Stomach (tissue), 9 donors: ENCODE measurements around the gene SLC4A1AP. TPM values are rescaled to one million over a fixed set of nuclear protein-coding genes. Genes with fewer than 3 reads are reported as not detected.
A peak's percentile ranks its signal among the peaks of the same experiment; 100 is the strongest.
"Not testable (repeated sequence)": the region's sequence is repeated elsewhere in the genome, so short reads cannot be mapped to it uniquely, and the experiment has no call there.

Experiments used
- DNase-seq, 2 donors: peaks; one replicate each; pipeline versions ENCODE4 v3.0.0 to v3.0.0-alpha.2; 2013 to 2019
- H3K27ac ChIP-seq, 5 donors: fragments of 200-600 bp in 4 of 5; sonication (generic) in 4 of 5; one replicate each; pipeline ENCODE4 v1.5.1; 2013 to 2019; ENCODE audit warnings: mild to moderate bottlenecking in 1 of 5, moderate library complexity in 1 of 5
- H3K27me3 ChIP-seq, 3 donors: fragments of 200-600 bp; sonication (generic); one replicate each; pipeline ENCODE4 v1.5.1; 2017 to 2019; ENCODE audit warnings: mixed run types in 1 of 3
- H3K36me3 ChIP-seq, 4 donors: fragments of 200-600 bp; sonication (generic); 1 replicate in 3 of 4; 2 replicates in 1 of 4; pipeline ENCODE4 v1.5.1; 2016 to 2019
- H3K4me1 ChIP-seq, 4 donors: fragments of 200-600 bp; sonication (generic); one replicate each; pipeline ENCODE4 v1.5.1; 2016 to 2019
- H3K4me3 ChIP-seq, 4 donors: fragments of 200-600 bp; sonication (generic) in 3 of 4; one replicate each; pipeline ENCODE4 v1.5.1; 2016 to 2019; ENCODE audit warnings: mild to moderate bottlenecking in 1 of 4
- H3K9me3 ChIP-seq, 4 donors: fragments of 200-600 bp; sonication (generic); one replicate each; pipeline ENCODE4 v1.5.1; 2016 to 2019
- EP300 ChIP-seq: sonication (generic); formaldehyde crosslinking; IDR thresholded peaks from one replicate; pipeline ENCODE4 v1.6.1; 2017; ENCODE audit warnings: antibody characterized with exemption
- POLR2A ChIP-seq, 4 donors: fragments of 450-650 bp; IDR thresholded peaks; one replicate each; pipeline ENCODE4 v1.6.1; 2016; ENCODE audit warnings: antibody characterized with exemption in 4 of 4, control low read depth in 2 of 4, mild to moderate bottlenecking in 1 of 4, moderate library complexity in 1 of 4
- POLR2AphosphoS5 ChIP-seq, 3 donors: sonication (generic); formaldehyde crosslinking; IDR thresholded peaks; one replicate each; pipeline ENCODE4 v1.6.1; 2016; ENCODE audit warnings: antibody characterized with exemption in 3 of 3
- WGBS, 5 donors: extraction: QIAGEN DNeasy Blood & Tissue Kit in 3 of 5; methylation state at CpG; one replicate each; pipeline versions ENCODE4 v1.1.5 to v1.1.7; 2013 to 2018; 5-methylcytosine and 5-hydroxymethylcytosine counted together
- intact Hi-C: fragments of 100-400 bp; cut with DNase I; formaldehyde crosslinking; loops from one replicate; pipeline ENCODE4 v1.15.1; 2023; ENCODE audit warnings: low total_unique reads
- polyA plus RNA-seq, 3 donors: library from polyadenylated mRNA; stranded (reverse); fragments of 200-250 nt; gene quantifications; one replicate each; pipeline ENCODE4 v1.2.3, GENCODE V29; 2013
- total RNA-seq, 5 donors: library from RNA; depleted of rRNA; stranded (reverse); fragments of >200 nt; gene quantifications; one replicate each; pipeline versions ENCODE4 v1.1.0 to v1.2.3, GENCODE V29; 2014 to 2016
- TF ChIP-seq, protein P1 (sequence below), 7 experiments: fragments of 450-650 bp in 4 of 7; fragments of 200-600 bp in 3 of 7; sonication (generic) in 3 of 7; IDR thresholded peaks; one replicate each; pipeline ENCODE4 v1.5.1; 2016 to 2019; ENCODE audit warnings: antibody characterized with exemption in 7 of 7, control low read depth in 2 of 7, mild to moderate bottlenecking in 1 of 7
- donor health status: healthy with polysubstance abuse.
- donor health status: Bipolar disorder and iron deficiency.
- donor health status: healthy.

Gene SLC4A1AP
- total and polyA plus RNA-seq, 8 donors: 11.2 to 58.9 (median 26.0) TPM

DNA sequence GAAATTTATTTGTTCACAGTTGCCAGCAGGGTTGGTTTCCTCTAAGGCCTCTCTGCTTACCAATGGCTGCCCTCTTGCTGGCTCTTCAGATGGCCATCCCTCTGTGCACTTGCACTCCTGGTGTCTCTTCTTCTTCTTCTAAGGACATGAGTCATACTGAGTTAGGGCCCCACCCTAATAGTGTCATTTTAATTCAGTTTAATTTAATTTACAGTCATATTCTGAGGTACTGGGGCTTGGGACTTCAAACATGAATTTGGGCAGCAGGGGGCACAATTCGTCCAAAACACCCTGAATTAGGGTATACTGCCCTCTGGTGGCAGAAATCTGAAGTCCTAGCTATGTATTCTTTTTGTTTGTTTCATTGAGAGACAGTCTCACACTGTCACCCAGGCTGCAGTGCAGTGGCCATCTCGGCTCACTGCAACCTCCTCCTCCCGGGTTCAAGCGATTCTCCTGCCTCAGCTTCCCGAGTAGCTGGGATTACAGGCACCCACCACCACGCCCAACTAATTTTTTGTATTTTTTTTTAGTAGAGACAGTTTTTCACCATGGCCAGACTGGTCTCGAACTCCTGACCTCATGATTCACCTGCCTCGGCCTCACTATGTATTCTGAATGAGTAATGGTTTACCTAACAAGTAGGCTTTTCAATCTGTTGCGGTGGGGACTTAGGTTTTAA lies 19.8 kb downstream of the SLC4A1AP start:
- H3K27ac ChIP-seq: peak overlapping the region in 1 of 5 donors; percentile 49
- H3K9me3 ChIP-seq: no peaks in the 10 kb centered on the region
- peaks cover 0 to 15% (median 8%) of the 10 kb centered on the region in 4 donors for H3K4me1 ChIP-seq
- no peaks in the 10 kb centered on the region for H3K27me3 ChIP-seq
- DNase-seq: peak; percentile 85 to 95
- intact Hi-C loops: no loop called here
- H3K4me3 ChIP-seq: no peak overlapping the region
- WGBS, 5 donors: 31 to 38% (median 34%) methylated on average over 9 of the region's 9 CpGs
- H3K36me3 ChIP-seq: peaks cover 45 to 94% (median 90%) of the 10 kb centered on the region in 4 donors
- TF ChIP-seq, protein P1, sequence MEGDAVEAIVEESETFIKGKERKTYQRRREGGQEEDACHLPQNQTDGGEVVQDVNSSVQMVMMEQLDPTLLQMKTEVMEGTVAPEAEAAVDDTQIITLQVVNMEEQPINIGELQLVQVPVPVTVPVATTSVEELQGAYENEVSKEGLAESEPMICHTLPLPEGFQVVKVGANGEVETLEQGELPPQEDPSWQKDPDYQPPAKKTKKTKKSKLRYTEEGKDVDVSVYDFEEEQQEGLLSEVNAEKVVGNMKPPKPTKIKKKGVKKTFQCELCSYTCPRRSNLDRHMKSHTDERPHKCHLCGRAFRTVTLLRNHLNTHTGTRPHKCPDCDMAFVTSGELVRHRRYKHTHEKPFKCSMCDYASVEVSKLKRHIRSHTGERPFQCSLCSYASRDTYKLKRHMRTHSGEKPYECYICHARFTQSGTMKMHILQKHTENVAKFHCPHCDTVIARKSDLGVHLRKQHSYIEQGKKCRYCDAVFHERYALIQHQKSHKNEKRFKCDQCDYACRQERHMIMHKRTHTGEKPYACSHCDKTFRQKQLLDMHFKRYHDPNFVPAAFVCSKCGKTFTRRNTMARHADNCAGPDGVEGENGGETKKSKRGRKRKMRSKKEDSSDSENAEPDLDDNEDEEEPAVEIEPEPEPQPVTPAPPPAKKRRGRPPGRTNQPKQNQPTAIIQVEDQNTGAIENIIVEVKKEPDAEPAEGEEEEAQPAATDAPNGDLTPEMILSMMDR (IDR thresholded peaks at IDR 0.05): peak in 6 of 7 experiments; percentile 46 to 96 (median 92)
- no peak for TF ChIP-seq POLR2A (IDR thresholded peaks at IDR 0.05)
- peak in 1 of 3 donors; percentile 65 for TF ChIP-seq POLR2AphosphoS5 (IDR thresholded peaks at IDR 0.05)

DNA sequence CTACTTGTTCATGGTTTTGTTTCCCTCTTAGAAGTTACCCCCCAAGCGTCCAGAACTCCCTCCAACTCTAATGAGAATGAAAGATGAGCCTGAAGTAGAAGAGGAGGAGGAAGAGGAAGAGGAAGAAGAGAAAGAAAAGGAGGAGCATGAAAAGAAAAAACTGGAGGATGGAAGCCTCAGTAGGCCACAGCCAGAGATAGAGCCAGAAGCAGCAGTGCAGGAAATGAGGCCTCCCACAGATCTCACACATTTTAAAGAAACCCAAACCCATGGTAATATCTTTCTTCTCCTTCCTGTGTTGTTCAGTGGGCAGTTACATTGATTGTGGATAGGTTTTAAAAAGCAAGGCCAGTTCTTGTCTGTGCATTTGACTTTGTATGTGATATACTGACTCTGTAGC lies 21.3 kb downstream of the SLC4A1AP start:
- Histone ChIP-seq H3K4me1 (peaks cover 0 to 15% (median 8%) of the 10 kb centered on the region in 4 donors), H3K36me3 (peaks cover 36 to 92% (median 90%) of the 10 kb centered on the region in 4 donors)
- H3K27ac ChIP-seq, H3K4me3 ChIP-seq, H3K9me3 ChIP-seq, intact Hi-C loops, H3K27me3 ChIP-seq, DNase-seq: not testable (repeated sequence)
- WGBS, 5 donors: 73 to 100% (median 79%) methylated on average over 1 of the region's 1 CpG

DNA sequence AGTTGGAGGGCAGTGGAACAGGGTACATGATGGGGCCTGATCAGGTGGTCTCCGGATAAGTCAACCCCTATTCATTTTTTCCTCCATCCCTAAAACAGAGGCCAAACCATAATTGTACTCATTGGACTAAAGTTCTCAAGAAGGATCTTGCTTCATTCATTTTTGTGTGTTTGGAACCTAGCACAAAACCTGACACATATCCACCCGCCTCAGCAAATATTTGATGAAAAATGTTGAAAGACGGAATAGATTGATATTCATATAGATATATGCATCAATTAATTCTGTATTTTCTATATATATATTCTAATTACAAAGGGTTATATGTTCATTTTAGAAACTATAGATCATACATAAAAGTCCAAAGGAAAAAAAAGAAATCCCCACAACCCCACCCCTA lies 21.9 kb downstream of the SLC4A1AP start:
- peaks cover 33 to 92% (median 87%) of the 10 kb centered on the region in 4 donors for H3K36me3 ChIP-seq
- no peak overlapping the region for H3K27ac ChIP-seq
- intact Hi-C loops: no loop called here
- TF ChIP-seq, protein P1 (IDR thresholded peaks at IDR 0.05): no peak
- TF ChIP-seq EP300 (no peak), POLR2A (IDR thresholded peaks at IDR 0.05) (no peak), POLR2AphosphoS5 (IDR thresholded peaks at IDR 0.05) (no peak)
- H3K4me3 ChIP-seq: no peak overlapping the region
- no peaks in the 10 kb centered on the region for H3K9me3 ChIP-seq
- H3K27me3 ChIP-seq: no peaks in the 10 kb centered on the region
- DNase-seq: no peak
- 88 to 97% (median 95%) methylated on average over 3 of the region's 3 CpGs for WGBS, 5 donors
- H3K4me1 ChIP-seq: peaks cover 0 to 15% (median 8%) of the 10 kb centered on the region in 4 donors

DNA sequence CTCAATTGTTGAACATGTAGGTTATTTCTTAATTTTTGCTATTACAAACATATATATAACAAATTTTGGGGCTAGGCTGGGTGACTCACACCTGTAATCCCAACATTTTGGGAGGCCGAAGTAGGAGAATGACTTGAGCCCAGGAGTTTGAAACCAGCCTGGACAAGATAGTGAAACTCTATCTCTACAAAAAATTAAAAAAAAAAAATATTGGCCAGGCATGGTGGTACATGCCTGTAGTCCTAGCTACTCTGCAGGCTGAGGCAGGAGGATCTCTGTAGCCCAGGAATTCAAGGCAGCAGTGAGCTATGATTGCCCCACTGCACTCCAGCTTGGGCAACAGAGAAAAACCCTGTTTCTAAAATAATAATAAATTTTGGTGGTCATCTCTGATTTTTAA lies 23.5 kb downstream of the SLC4A1AP start:
- no peaks in the 10 kb centered on the region for H3K9me3 ChIP-seq
- no peak for TF ChIP-seq POLR2AphosphoS5 (IDR thresholded peaks at IDR 0.05)
- TF ChIP-seq POLR2A (IDR thresholded peaks at IDR 0.05): no peak
- TF ChIP-seq EP300: no peak
- TF ChIP-seq, protein P1 (IDR thresholded peaks at IDR 0.05): no peak
- WGBS, 5 donors: 89 to 100% (median 100%) methylated on average over 1 of the region's 1 CpG
- peaks cover 0 to 10% (median 8%) of the 10 kb centered on the region in 4 donors for H3K4me1 ChIP-seq
- H3K36me3 ChIP-seq: peaks cover 33 to 91% (median 82%) of the 10 kb centered on the region in 4 donors
- no peaks in the 10 kb centered on the region for H3K27me3 ChIP-seq
- H3K4me3 ChIP-seq: no peak overlapping the region
- DNase-seq: no peak
- intact Hi-C loops: no loop called here
- no peak overlapping the region for H3K27ac ChIP-seq

DNA sequence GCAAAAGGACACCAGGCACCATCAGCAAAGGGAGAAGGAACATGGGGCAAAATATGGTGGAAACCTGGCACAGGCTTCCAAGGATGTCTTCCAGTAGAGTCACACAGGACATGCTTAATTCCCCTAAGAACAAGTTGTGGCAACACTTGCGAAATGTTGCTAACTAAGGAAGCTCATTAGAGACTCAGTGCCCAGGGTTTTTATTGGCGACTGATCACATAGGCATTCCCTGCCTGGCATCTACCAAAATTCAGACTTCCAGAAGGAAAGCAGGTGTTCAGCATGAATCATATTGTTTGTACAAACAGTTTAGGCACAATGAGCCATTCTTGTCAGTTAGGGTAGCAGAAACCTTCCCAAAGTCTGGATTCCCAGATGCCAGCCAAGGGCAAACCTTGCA lies 25.7 kb downstream of the SLC4A1AP start:
- DNase-seq: no peak
- H3K9me3 ChIP-seq: no peaks in the 10 kb centered on the region
- no peak overlapping the region for H3K4me3 ChIP-seq
- TF ChIP-seq POLR2A (IDR thresholded peaks at IDR 0.05): no peak
- TF ChIP-seq POLR2AphosphoS5 (IDR thresholded peaks at IDR 0.05): no peak
- TF ChIP-seq, protein P1 (IDR thresholded peaks at IDR 0.05): no peak
- TF ChIP-seq EP300: no peak
- no peak overlapping the region for H3K27ac ChIP-seq
- no peaks in the 10 kb centered on the region for H3K27me3 ChIP-seq
- WGBS, 5 donors: 78 to 100% (median 94%) methylated on average over 2 of the region's 2 CpGs
- no peaks in the 10 kb centered on the region for H3K4me1 ChIP-seq
- peaks cover 26 to 98% (median 85%) of the 10 kb centered on the region in 4 donors for H3K36me3 ChIP-seq
- intact Hi-C loops: no loop called here
